Measurements from ENCODE around the gene KIF3A.
A peak's percentile ranks its signal among the peaks of the same experiment; 100 is the strongest.

Gene KIF3A

GRCh38 chr5:132729896-132730295, 7.5 kb downstream of the KIF3A start:
- H3K9me3 ChIP-seq = no peaks in the 10 kb centered on the region
- H3K27ac ChIP-seq = no peak overlapping the region
- H3K36me3 ChIP-seq = peaks cover 10 to 15% (median 10%) of the 10 kb centered on the region in 3 donors
- no peak for DNase-seq
- no peaks in the 10 kb centered on the region for H3K4me1 ChIP-seq
- no peak for TF ChIP-seq CTCF (IDR thresholded peaks at IDR 0.05)
- no peak overlapping the region for H3K4me3 ChIP-seq
- intact Hi-C loops (cut with DNase I; ENCODE audit: low total_unique reads) = no loop called here
- no peaks in the 10 kb centered on the region for H3K27me3 ChIP-seq

GRCh38 chr5:132725745-132726144, 11.6 kb downstream of the KIF3A start:
- Histone ChIP-seq H3K4me3 (no peak overlapping the region), H3K36me3 (peaks cover 5 to 10% (median 8%) of the 10 kb centered on the region in 3 donors), H3K27ac (no peak overlapping the region), H3K4me1 (no peaks in the 10 kb centered on the region), H3K27me3 (no peaks in the 10 kb centered on the region), H3K9me3 (no peaks in the 10 kb centered on the region)
- intact Hi-C loops (cut with DNase I; ENCODE audit: low total_unique reads) = no loop called here
- DNase-seq = no peak
- TF ChIP-seq CTCF (IDR thresholded peaks at IDR 0.05) = no peak

- intact Hi-C loops (cut with DNase I; ENCODE audit: low total_unique reads) = no loop called here
Observed at GRCh38 chr5:132718544-132719312, 18.6 kb downstream of the KIF3A start.

GRCh38 chr5:132714456-132715307, 22.7 kb downstream of the KIF3A start:
- H3K27me3 ChIP-seq = no peaks in the 10 kb centered on the region
- peaks cover 2 to 22% (median 3%) of the 10 kb centered on the region in 3 donors for H3K36me3 ChIP-seq
- intact Hi-C loops (cut with DNase I; ENCODE audit: low total_unique reads) = no loop called here
- H3K27ac ChIP-seq = no peak overlapping the region
- no peak overlapping the region for H3K4me3 ChIP-seq
- no peak for DNase-seq
- H3K9me3 ChIP-seq = no peaks in the 10 kb centered on the region
- H3K4me1 ChIP-seq = peaks cover 0 to 8% (median 0%) of the 10 kb centered on the region in 4 donors
- peak; percentile 43 to 47 for TF ChIP-seq CTCF (IDR thresholded peaks at IDR 0.05)

More at GRCh38 chr5:132718544-132719312, 18.6 kb downstream of the KIF3A start:
- Histone ChIP-seq H3K36me3 (peaks cover 0 to 11% (median 6%) of the 10 kb centered on the region in 3 donors), H3K4me1 (peaks cover 0 to 8% (median 0%) of the 10 kb centered on the region in 4 donors), H3K27ac (no peak overlapping the region), H3K9me3 (no peaks in the 10 kb centered on the region), H3K4me3 (no peak overlapping the region), H3K27me3 (no peaks in the 10 kb centered on the region)
- DNase-seq = no peak
- TF ChIP-seq CTCF (IDR thresholded peaks at IDR 0.05) = no peak

- Histone ChIP-seq H3K9me3 (no peaks in the 10 kb centered on the region), H3K4me3 (no peak overlapping the region), H3K4me1 (no peaks in the 10 kb centered on the region), H3K27ac (no peak overlapping the region), H3K27me3 (no peaks in the 10 kb centered on the region), H3K36me3 (peaks cover 0 to 16% (median 3%) of the 10 kb centered on the region in 3 donors)
- intact Hi-C loops (cut with DNase I; ENCODE audit: low total_unique reads) = no loop called here
- no peak for TF ChIP-seq CTCF (IDR thresholded peaks at IDR 0.05)
- DNase-seq = no peak
Observed at GRCh38 chr5:132708645-132709044, 28.7 kb downstream of the KIF3A start.
